GDM1 (cell line): ENCODE measurements around the gene UBR2.
"Not testable (repeated sequence)": the region's sequence is repeated elsewhere in the genome, so short reads cannot be mapped to it uniquely, and the experiment has no call there.

Experiments
- DNase-seq: peaks from one replicate; lab custom pipeline; 2025; lab: John Stamatoyannopoulos, UW

UBR2 gene

DNA sequence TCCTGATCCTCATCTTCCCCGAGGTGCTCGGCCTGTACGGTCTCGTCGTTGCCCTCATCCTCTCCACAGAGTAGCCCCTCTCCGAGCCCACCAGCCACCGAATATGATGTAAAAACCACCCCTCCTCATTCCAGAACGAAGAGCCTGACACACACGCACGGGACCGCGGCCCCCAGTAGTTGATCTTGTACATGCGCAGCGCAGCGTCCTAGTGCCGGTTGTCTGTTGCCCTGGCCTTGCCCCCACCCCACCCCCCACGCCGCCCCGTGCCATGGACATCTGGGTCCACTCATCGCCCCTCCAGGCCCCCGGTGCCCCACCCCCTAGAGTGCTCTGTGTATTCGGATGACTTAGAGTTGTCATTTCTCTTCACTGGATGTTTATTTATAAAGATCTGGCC lies 163.8 kb downstream of the UBR2 start:
- DNase-seq: no peak

DNA sequence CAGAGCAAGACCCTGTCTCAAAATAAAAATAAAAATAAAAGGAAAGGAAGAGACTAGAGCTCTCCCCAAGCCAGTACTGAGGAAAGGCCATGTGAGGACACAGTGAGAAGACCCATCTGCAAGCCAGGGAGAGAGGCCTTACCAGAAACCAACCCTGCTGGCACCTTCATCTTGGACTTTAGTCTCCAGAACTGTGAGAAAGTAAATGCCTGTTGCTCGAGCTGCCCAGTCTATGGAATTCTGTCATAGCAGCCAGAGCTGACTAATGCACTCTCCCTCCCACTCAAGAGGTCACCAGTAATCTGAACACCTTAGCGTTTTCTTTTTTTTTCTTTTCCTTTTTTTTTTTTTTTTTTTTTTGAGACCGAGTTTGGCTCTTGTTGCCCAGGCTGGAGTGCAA lies 165.9 kb downstream of the UBR2 start:
- DNase-seq: no peak

DNA sequence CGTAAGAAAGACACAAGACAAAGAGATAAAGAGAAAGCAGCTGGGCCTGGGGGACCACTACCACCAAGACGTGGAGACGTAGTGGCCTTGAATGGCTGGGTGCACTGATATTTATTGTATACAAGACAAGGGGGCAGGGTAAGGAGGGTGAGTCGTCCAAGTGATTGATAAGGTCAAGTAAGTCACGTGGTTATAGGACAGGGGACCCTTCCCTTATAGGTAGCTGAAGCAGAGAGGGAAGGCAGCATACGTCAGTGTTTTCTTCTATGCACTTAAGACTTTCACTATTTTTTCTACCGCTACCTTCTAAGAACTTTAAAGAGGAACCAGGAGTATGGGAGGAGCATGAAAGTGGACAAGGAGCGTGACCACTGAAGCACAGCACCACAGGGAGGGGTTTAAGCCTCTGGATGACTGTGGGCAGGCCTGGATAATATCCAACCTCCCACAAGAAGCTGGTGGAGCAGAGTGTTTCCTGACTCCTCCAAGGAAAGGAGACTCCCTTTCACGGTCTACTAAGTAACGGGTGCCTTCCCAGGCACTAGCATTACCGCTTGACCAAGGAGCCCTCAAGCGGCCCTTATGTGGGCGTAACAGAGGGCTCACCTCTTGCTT lies 170.1 kb downstream of the UBR2 start:
- DNase-seq: not testable (repeated sequence)

DNA sequence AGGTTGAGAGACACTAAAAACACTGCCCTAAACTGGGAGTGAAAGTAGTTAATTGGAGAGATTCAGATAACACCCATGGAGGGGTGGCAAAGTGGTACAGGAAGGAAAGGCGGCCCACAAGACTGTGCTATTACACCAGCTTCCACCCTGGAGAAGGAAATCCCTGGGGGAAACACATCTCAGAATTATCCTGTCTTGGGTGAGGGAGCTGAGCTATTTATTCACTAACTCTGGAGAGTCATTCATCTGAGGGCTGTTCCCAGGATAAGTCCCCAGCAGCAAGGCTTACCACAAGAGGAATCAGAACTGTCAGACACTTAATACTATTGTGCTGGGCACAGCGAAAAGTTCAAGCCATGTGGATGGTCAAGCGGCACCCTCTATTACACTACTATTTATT lies 172.1 kb downstream of the UBR2 start:
- no peak for DNase-seq

DNA sequence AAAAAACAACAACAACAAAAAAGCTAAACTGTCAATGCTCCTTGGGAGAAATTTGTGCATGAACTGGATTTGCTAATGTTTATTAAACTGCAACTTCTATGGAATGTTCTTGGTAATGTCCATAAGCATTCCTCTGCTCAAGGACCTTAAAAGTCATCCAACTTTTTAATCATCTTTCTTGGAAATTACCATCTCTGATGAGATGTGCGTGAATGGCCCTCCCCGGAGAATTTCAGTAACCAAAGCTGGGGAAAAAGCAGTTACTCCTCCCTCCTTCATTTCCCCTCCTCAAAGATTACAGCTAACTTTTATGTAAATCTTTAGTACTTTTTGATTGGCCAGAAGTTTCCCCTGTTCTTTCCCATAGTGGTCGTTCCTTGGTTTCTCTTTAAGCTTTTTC lies 176.9 kb downstream of the UBR2 start:
- DNase-seq: no peak

DNA sequence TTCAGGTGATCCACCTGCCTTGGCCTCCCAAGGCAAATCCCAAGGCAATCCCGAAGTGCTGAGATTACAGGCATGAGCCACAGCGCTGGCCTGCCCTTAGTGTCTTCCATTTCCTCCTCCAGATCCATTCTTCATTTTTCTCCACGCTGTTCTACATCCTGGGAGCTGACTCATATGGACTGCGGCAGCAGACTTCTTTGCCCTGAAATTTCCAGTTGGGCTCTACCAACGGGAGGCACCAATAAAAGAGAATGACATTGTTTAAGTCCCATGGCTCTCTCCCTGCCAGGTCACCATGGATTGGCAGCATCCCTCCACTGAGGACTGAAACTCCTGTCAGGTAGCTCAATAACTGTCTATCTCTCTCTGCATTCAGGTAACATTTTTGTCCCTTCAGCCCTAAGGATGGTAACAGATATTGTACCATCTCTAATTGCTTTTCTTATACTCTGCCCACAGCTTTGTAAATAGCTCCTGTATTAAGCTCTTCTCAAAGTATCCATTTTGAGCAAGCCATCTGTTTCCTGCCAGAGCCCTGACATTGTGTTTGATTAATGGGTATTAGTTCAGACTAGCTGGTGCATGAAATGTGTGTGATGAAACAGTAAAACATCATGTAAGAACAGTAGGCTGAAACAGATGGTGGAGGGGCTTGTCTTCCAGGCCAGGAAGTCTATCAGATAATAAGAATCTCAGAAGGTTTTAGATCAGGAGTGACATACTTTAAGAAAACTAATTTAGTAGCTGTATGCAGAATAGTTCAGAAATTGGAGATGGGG lies 178.5 kb downstream of the UBR2 start:
- DNase-seq: no peak
